Hepatocyte (in vitro differentiated cells): Measurements from ENCODE around the gene WDR37.

Experiments used
- EZH2 ChIP-seq: fragments of 200-600 bp; sonication (generic); IDR thresholded peaks from 2 replicates; pipeline ENCODE4 v1.6.1; 2016; ENCODE audit warnings: antibody characterized with exemption, mild to moderate bottlenecking, borderline replicate concordance
- TF ChIP-seq, protein P1 (sequence below): fragments of 200-600 bp; sonication (generic); IDR thresholded peaks from 2 replicates; pipeline ENCODE4 v1.5.1; 2016; ENCODE audit warnings: antibody characterized with exemption, mild to moderate bottlenecking; ENCODE audit not compliant: poor library complexity

GRCh38 chr10:1094112-1095057 is 38.2 kb downstream of the WDR37 start:
- TF ChIP-seq, protein P1, sequence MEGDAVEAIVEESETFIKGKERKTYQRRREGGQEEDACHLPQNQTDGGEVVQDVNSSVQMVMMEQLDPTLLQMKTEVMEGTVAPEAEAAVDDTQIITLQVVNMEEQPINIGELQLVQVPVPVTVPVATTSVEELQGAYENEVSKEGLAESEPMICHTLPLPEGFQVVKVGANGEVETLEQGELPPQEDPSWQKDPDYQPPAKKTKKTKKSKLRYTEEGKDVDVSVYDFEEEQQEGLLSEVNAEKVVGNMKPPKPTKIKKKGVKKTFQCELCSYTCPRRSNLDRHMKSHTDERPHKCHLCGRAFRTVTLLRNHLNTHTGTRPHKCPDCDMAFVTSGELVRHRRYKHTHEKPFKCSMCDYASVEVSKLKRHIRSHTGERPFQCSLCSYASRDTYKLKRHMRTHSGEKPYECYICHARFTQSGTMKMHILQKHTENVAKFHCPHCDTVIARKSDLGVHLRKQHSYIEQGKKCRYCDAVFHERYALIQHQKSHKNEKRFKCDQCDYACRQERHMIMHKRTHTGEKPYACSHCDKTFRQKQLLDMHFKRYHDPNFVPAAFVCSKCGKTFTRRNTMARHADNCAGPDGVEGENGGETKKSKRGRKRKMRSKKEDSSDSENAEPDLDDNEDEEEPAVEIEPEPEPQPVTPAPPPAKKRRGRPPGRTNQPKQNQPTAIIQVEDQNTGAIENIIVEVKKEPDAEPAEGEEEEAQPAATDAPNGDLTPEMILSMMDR: no peak
- no peak for TF ChIP-seq EZH2
